Esophagus muscularis mucosa (tissue), 4 donors: ENCODE data around the gene HAUS2. TPM values are rescaled to one million over a fixed set of nuclear protein-coding genes. Genes with fewer than 3 reads are reported as not detected.
"Not testable (repeated sequence)": the region's sequence is repeated elsewhere in the genome, so short reads cannot be mapped to it uniquely, and the experiment has no call there.

Source experiments
- DNase-seq: peaks from one replicate; pipeline ENCODE4 v3.0.0-alpha.2; 2017; ENCODE audit errors: extremely low spot score
- H3K27ac ChIP-seq, 4 donors: fragments of 200-600 bp; sonication (generic); replicated peaks in 1 of 4; 1 replicate in 3 of 4; 2 replicates in 1 of 4; pipeline ENCODE4 v1.5.1; 2016 to 2019; ENCODE audit warnings: mild to moderate bottlenecking in 1 of 4
- H3K27me3 ChIP-seq, 4 donors: fragments of 200-600 bp; sonication (generic); one replicate each; pipeline versions ENCODE4 v1.5.1 to v1.6.0; 2016 to 2019
- H3K36me3 ChIP-seq, 4 donors: fragments of 200-600 bp; sonication (generic); one replicate each; pipeline ENCODE4 v1.5.1; 2016 to 2019
- H3K4me1 ChIP-seq, 4 donors: fragments of 200-600 bp; sonication (generic); one replicate each; pipeline ENCODE4 v1.5.1; 2016 to 2019
- H3K4me3 ChIP-seq, 4 donors: fragments of 200-600 bp; sonication (generic); 1 replicate in 2 of 4; 2 replicates in 2 of 4; pipeline ENCODE4 v1.5.1; 2016 to 2019; ENCODE audit warnings: mild to moderate bottlenecking in 4 of 4, moderate library complexity in 1 of 4
- H3K9me3 ChIP-seq, 4 donors: fragments of 200-600 bp; sonication (generic); 1 replicate in 3 of 4; 2 replicates in 1 of 4; pipeline ENCODE4 v1.5.1; 2016 to 2019
- EP300 ChIP-seq: sonication (generic); formaldehyde crosslinking; IDR thresholded peaks from one replicate; pipeline ENCODE4 v1.6.1; 2017; ENCODE audit warnings: antibody characterized with exemption
- POLR2A ChIP-seq: fragments of 450-650 bp; IDR thresholded peaks from one replicate; pipeline ENCODE4 v1.6.1; 2017; ENCODE audit warnings: antibody characterized with exemption, moderate library complexity, mild to moderate bottlenecking, low read depth
- POLR2AphosphoS5 ChIP-seq, 2 donors: sonication (generic); formaldehyde crosslinking; IDR thresholded peaks; one replicate each; pipeline ENCODE4 v1.6.1; 2017; ENCODE audit warnings: antibody characterized with exemption in 2 of 2
- WGBS: methylation state at CpG from one replicate; pipeline ENCODE4 v1.1.5; 2018; 5-methylcytosine and 5-hydroxymethylcytosine counted together
- intact Hi-C: fragments of 100-400 bp; cut with DNase I; formaldehyde crosslinking; loops from one replicate; pipeline ENCODE4 v1.15.1; 2023
- total RNA-seq, 4 donors: library from RNA; depleted of rRNA; stranded (reverse); fragments of >200 nt; gene quantifications; one replicate each; pipeline versions ENCODE4 v1.1.0 to v1.2.1, GENCODE V29; 2016
- TF ChIP-seq, protein P1 (sequence below), 3 experiments: fragments of 200-600 bp in 2 of 3; fragments of 450-650 bp in 1 of 3; sonication (generic) in 2 of 3; IDR thresholded peaks; one replicate each; pipeline ENCODE4 v1.5.1; 2017 to 2019; ENCODE audit warnings: antibody characterized with exemption in 3 of 3, mild to moderate bottlenecking in 2 of 3, moderate library complexity in 1 of 3

HAUS2 gene
- total RNA-seq, 4 donors from 2014 or later: 13.2 to 28.2 (median 16.0) TPM

DNA sequence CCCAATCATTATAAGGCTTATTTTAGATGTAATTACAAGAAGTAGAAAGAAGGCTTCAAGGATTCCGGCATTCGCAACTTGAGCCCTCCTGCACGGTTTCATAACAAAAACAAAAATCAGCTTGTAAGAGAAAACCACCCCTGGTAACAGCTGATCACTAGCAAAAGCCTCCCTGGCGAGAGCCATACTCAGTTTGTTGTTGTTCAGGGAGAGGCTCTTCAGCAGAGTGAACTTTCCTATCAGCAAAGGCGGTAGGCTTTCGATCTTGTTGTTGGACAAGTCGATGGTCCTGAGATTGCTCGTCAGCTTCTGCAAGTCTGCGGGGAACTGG is 755 bp upstream of the HAUS2 start:
- no peaks in the 10 kb centered on the region for H3K27me3 ChIP-seq
- no peak for TF ChIP-seq POLR2AphosphoS5 (IDR thresholded peaks at IDR 0.05)
- no peak for TF ChIP-seq EP300
- no peak for TF ChIP-seq POLR2A
- TF ChIP-seq, protein P1, sequence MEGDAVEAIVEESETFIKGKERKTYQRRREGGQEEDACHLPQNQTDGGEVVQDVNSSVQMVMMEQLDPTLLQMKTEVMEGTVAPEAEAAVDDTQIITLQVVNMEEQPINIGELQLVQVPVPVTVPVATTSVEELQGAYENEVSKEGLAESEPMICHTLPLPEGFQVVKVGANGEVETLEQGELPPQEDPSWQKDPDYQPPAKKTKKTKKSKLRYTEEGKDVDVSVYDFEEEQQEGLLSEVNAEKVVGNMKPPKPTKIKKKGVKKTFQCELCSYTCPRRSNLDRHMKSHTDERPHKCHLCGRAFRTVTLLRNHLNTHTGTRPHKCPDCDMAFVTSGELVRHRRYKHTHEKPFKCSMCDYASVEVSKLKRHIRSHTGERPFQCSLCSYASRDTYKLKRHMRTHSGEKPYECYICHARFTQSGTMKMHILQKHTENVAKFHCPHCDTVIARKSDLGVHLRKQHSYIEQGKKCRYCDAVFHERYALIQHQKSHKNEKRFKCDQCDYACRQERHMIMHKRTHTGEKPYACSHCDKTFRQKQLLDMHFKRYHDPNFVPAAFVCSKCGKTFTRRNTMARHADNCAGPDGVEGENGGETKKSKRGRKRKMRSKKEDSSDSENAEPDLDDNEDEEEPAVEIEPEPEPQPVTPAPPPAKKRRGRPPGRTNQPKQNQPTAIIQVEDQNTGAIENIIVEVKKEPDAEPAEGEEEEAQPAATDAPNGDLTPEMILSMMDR (IDR thresholded peaks at IDR 0.05): no peak
- peaks cover 24 to 40% (median 40%) of the 10 kb centered on the region in 4 donors for H3K4me1 ChIP-seq
- intact Hi-C loops: loop anchor here (5.0 kb wide), 1 partner anchor 104 kb away; no protein-coding TSS in a partner anchor
- peaks cover 11 to 29% (median 23%) of the 10 kb centered on the region in 4 donors for H3K36me3 ChIP-seq
- H3K4me3 ChIP-seq: peak overlapping the region; percentile 80 to 93 (median 83)
- H3K27ac ChIP-seq: peak overlapping the region; percentile 90 to 95 (median 92)
- DNase-seq: no peak
- WGBS: 2% methylated on average over 9 of the region's 9 CpGs
- no peaks in the 10 kb centered on the region for H3K9me3 ChIP-seq

DNA sequence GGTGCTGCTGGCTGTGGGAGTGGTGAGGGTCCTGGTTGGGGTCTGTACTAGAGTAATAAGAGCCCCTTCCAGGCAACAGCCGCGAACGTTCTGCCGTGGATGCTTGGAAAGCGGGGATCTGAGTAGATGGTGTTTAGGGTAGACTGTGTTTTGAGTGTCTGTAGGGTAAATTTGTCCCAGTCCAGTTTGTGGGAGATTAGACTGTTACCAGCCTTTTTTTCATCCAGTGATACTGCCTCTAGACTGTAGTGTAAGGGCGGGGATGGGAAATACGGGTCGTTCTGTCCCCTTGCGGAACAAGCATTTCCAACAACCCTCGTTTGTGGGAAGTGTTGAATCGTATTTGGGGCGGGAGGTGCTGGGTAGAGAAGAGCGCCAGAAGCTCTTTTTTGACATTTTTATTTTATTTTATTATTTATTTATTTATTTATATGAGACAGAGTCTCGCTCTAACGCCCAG is 424 bp downstream of the HAUS2 start:
- Histone ChIP-seq H3K4me3 (peak overlapping the region; percentile 80 to 93 (median 83)), H3K4me1 (peaks cover 24 to 40% (median 40%) of the 10 kb centered on the region in 4 donors), H3K27me3 (no peaks in the 10 kb centered on the region), H3K36me3 (peaks cover 5 to 20% (median 11%) of the 10 kb centered on the region in 4 donors), H3K27ac (peak overlapping the region; percentile 90 to 95 (median 92)), H3K9me3 (no peaks in the 10 kb centered on the region)
- intact Hi-C loops: loop anchor here (5.0 kb wide), 1 partner anchor 103 kb away; no protein-coding TSS in a partner anchor
- no peak for TF ChIP-seq EP300
- TF ChIP-seq POLR2AphosphoS5 (IDR thresholded peaks at IDR 0.05): no peak
- TF ChIP-seq, protein P1 (IDR thresholded peaks at IDR 0.05): no peak
- no peak for TF ChIP-seq POLR2A
- WGBS: 2% methylated on average over 15 of the region's 15 CpGs
- DNase-seq: no peak

DNA sequence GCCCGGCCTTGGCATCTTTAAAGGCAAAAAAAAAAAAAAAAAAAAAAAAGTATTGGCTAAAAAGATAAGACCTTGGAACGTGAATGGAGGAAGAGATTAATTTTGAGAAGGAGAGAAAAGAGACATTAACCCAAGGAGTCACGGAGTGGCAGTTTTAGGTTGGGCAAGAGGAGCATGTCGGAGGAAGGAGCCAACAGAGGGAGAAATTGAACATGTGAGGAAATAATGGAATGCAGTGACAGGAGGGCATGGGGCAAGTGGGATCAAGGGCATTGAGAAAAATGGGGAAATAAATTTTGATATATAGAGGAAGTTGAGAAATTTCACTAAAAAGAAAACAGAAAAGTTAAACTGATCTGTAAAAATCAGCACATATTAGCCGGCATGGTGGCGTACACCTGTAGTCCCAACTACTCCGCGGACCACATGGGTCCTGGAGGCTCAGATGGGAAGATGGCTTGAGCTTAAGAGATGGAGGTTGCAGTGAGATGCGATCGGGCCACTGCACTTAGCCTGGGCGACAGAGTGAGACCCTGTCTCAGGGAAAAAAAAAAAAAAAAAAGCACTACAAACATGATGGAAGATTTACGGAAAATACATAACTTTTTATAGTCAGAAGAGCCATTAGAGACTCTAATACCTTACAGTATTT is 1.2 kb downstream of the HAUS2 start:
- TF ChIP-seq POLR2AphosphoS5 (IDR thresholded peaks at IDR 0.05) (no peak), POLR2A (no peak), EP300 (no peak)
- TF ChIP-seq, protein P1 (IDR thresholded peaks at IDR 0.05): no peak
- no peaks in the 10 kb centered on the region for H3K27me3 ChIP-seq
- WGBS: 74% methylated on average over 12 of the region's 12 CpGs
- H3K36me3 ChIP-seq: peaks cover 0 to 12% (median 6%) of the 10 kb centered on the region in 4 donors
- no peak for DNase-seq
- peaks cover 24 to 40% (median 40%) of the 10 kb centered on the region in 4 donors for H3K4me1 ChIP-seq
- no peaks in the 10 kb centered on the region for H3K9me3 ChIP-seq
- peak overlapping the region; percentile 80 to 93 (median 83) for H3K4me3 ChIP-seq
- peak overlapping the region; percentile 90 to 95 (median 92) for H3K27ac ChIP-seq
- intact Hi-C loops: loop anchor here (5.0 kb wide), 1 partner anchor 102 kb away; no protein-coding TSS in a partner anchor

DNA sequence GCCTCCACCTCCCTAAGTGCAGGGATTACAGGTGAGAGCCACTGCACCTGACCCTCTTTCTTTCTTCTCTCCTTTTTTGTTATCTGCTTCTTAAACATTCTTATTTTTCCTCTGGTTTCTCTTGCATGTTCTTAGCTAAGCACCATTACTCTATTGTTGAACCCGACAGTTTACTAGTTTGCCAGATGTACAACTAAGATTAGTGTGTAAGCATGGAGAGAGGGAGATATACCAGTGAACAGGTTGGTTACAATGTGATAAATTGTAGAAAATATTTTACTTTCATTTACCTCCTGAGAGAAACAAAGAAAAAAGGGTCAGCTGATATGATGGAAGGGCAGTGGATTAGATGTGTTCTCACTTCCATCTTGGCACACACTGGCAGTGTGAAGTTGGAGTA is 4.9 kb downstream of the HAUS2 start:
- peaks cover 13 to 16% (median 14%) of the 10 kb centered on the region in 4 donors for H3K4me1 ChIP-seq
- H3K27me3 ChIP-seq: no peaks in the 10 kb centered on the region
- intact Hi-C loops: no loop called here
- TF ChIP-seq EP300 (no peak), POLR2AphosphoS5 (IDR thresholded peaks at IDR 0.05) (no peak)
- 92% methylated on average over 1 of the region's 1 CpG for WGBS
- H3K36me3 ChIP-seq: peaks cover 3 to 11% (median 7%) of the 10 kb centered on the region in 4 donors
- H3K27ac ChIP-seq: no peak overlapping the region
- DNase-seq: no peak
- H3K4me3 ChIP-seq: no peak overlapping the region
- H3K9me3 ChIP-seq: no peaks in the 10 kb centered on the region

DNA sequence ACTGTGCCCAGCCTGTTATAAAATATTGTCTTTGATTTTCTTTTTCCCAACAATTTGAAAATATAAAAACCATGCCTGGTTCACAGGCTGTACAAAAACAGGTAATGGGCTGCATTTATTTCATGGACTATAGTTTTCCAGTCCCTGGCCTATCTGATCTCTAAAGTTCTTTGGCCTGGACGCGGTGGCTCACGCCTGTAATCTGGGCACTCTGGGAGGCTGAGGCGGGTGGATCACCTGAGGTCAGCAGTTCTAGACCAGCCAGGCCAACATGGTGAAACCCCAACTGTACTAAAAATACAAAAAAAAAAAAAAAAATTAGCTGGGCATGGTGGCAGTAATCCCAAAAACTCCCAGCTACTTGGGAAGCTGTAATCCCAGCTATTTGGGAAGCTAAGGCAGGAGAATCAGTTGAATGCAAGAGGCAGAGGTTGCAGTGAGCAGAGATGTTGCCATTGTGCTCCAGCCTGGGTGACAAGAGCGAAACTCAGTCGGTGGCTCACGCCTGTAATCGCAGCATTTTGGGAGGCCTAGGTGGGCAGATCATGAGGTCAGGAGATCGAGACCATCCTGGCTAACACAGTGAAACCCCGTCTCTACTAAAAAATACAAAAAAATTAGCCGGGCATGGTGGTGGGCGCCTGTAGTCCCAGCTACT is 8.0 kb downstream of the HAUS2 start:
- intact Hi-C loops, DNase-seq: not testable (repeated sequence)
- 96% methylated on average over 12 of the region's 12 CpGs for WGBS

More for the DNA sequence above, 8.0 kb downstream of the HAUS2 start:
- H3K9me3 ChIP-seq, H3K27me3 ChIP-seq, H3K4me1 ChIP-seq, H3K4me3 ChIP-seq, H3K27ac ChIP-seq: not testable (repeated sequence)
- H3K36me3 ChIP-seq: peaks cover 20 to 39% (median 35%) of the 10 kb centered on the region in 4 donors
